Ovary (tissue), 3 donors: ENCODE data around the gene NOTCH2NLA.
"Not testable (repeated sequence)": the region's sequence is repeated elsewhere in the genome, so short reads cannot be mapped to it uniquely, and the experiment has no call there.

ENCODE experiments used
- EP300 ChIP-seq: sonication (generic); formaldehyde crosslinking; IDR thresholded peaks from one replicate; pipeline ENCODE4 v1.6.1; 2017; ENCODE audit warnings: antibody characterized with exemption
- POLR2A ChIP-seq: fragments of 450-650 bp; IDR thresholded peaks from one replicate; pipeline ENCODE4 v1.6.1; 2017; ENCODE audit warnings: antibody characterized with exemption, mild to moderate bottlenecking, moderate library complexity
- TF ChIP-seq, protein P1 (sequence below), 3 donors: fragments of 450-650 bp in 2 of 3; fragments of 200-600 bp in 1 of 3; IDR thresholded peaks; one replicate each; pipeline versions ENCODE4 v1.5.1 to v1.8.0; 2016 to 2022; ENCODE audit warnings: antibody characterized with exemption in 3 of 3, mild to moderate bottlenecking in 1 of 3
- donor health status: DM: no; HTN: no; CAD: no.

DNA sequence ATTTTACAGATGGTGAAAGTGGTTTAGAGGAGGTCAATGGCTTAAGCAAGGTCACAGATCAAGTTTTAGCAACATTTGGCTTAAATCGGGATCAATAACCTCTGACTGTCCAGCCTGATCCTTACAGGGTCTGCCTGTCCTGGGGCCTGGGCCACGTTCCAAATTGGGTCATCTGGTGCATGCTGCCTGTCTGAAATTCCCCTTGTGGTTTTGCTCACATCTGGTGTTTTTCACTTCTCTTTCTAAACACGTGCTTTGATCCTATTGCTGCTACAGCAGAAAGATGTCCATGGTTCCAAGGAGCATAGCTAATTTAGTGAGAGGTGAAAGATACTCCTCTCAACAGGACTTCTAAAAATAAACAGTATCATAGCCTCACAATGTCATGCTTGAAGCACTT, 49.5 kb upstream of the NOTCH2NLA start:
- TF ChIP-seq, protein P1, sequence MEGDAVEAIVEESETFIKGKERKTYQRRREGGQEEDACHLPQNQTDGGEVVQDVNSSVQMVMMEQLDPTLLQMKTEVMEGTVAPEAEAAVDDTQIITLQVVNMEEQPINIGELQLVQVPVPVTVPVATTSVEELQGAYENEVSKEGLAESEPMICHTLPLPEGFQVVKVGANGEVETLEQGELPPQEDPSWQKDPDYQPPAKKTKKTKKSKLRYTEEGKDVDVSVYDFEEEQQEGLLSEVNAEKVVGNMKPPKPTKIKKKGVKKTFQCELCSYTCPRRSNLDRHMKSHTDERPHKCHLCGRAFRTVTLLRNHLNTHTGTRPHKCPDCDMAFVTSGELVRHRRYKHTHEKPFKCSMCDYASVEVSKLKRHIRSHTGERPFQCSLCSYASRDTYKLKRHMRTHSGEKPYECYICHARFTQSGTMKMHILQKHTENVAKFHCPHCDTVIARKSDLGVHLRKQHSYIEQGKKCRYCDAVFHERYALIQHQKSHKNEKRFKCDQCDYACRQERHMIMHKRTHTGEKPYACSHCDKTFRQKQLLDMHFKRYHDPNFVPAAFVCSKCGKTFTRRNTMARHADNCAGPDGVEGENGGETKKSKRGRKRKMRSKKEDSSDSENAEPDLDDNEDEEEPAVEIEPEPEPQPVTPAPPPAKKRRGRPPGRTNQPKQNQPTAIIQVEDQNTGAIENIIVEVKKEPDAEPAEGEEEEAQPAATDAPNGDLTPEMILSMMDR (IDR thresholded peaks at IDR 0.05), result not testable (repeated sequence)
- TF ChIP-seq POLR2A, EP300: not testable (repeated sequence)
